Liver (tissue), 9 donors: Measurements from ENCODE around the gene ZSCAN30. TPM values are rescaled to one million over a fixed set of nuclear protein-coding genes. Genes with fewer than 3 reads are reported as not detected.

Source experiments
- DNase-seq: peaks from one replicate; pipeline ENCODE4 v3.0.0-alpha.2; 2017; ENCODE audit warnings: low spot score
- H3K27ac ChIP-seq, 2 donors: one replicate each; pipeline ENCODE4 v1.7.0; 2013; ENCODE audit warnings: inconsistent platforms in 2 of 2, low read length in 2 of 2, control low read depth in 1 of 2, low read depth in 1 of 2, mild to moderate bottlenecking in 1 of 2
- H3K27me3 ChIP-seq, 4 donors: one replicate each; pipeline versions ENCODE4 v1.6.1 to v1.7.0; 2013; ENCODE audit warnings: low read length in 3 of 4, inconsistent platforms in 1 of 4, mild to moderate bottlenecking in 1 of 4, moderate library complexity in 1 of 4; ENCODE audit not compliant: control insufficient read depth in 4 of 4, insufficient read depth in 4 of 4
- H3K36me3 ChIP-seq, 4 donors: one replicate each; pipeline versions ENCODE4 v1.6.1 to v1.7.0; 2013; ENCODE audit warnings: low read length in 3 of 4, mild to moderate bottlenecking in 3 of 4, low read depth in 1 of 4, moderate library complexity in 1 of 4; ENCODE audit not compliant: control insufficient read depth in 4 of 4, insufficient read depth in 3 of 4
- H3K4me1 ChIP-seq, 4 donors: one replicate each; pipeline versions ENCODE4 v1.6.1 to v1.7.0; 2013; ENCODE audit warnings: low read length in 3 of 4, mild to moderate bottlenecking in 3 of 4, moderate library complexity in 1 of 4; ENCODE audit not compliant: control insufficient read depth in 4 of 4, insufficient read depth in 4 of 4
- H3K4me3 ChIP-seq, 3 donors: one replicate each; pipeline versions ENCODE4 v1.6.1 to v1.7.0; 2013; ENCODE audit warnings: low read length in 3 of 3, control low read depth in 1 of 3, low read depth in 1 of 3, mild to moderate bottlenecking in 1 of 3
- H3K9ac ChIP-seq, 2 donors: one replicate each; pipeline ENCODE4 v1.7.0; 2013; ENCODE audit warnings: low read length in 2 of 2, mild to moderate bottlenecking in 2 of 2, moderate library complexity in 2 of 2, control low read depth in 1 of 2, low read depth in 1 of 2
- H3K9me3 ChIP-seq, 4 donors: one replicate each; pipeline versions ENCODE4 v1.6.1 to v1.7.0; 2013; ENCODE audit warnings: low read length in 3 of 4; ENCODE audit not compliant: control insufficient read depth in 4 of 4
- ATF3 ChIP-seq: IDR thresholded peaks from 2 replicates; pipeline ENCODE4 v1.6.1; 2016; ENCODE audit warnings: antibody characterized with exemption
- EGR1 ChIP-seq, 2 donors: IDR thresholded peaks; 2 replicates each; pipeline ENCODE4 v1.6.1; 2016 to 2018; ENCODE audit warnings: antibody characterized with exemption in 2 of 2, low read depth in 2 of 2
- FOXA1 ChIP-seq: IDR thresholded peaks from 2 replicates; pipeline ENCODE4 v1.6.1; 2016; ENCODE audit warnings: antibody characterized with exemption
- FOXA2 ChIP-seq: IDR thresholded peaks from 2 replicates; pipeline ENCODE4 v1.6.1; 2016; ENCODE audit warnings: antibody characterized with exemption
- GABPA ChIP-seq, 2 donors: IDR thresholded peaks in 1 of 2; conservative IDR thresholded peaks in 1 of 2; 2 replicates each; pipeline ENCODE4 v1.6.1; 2016; ENCODE audit warnings: antibody characterized with exemption in 2 of 2, mild to moderate bottlenecking in 1 of 2, moderate library complexity in 1 of 2
- HNF4A ChIP-seq, 2 donors: conservative IDR thresholded peaks; 2 replicates each; pipeline ENCODE4 v1.6.1; 2016; ENCODE audit warnings: antibody characterized with exemption in 2 of 2, mild to moderate bottlenecking in 2 of 2
- HNF4G ChIP-seq: IDR thresholded peaks from 2 replicates; pipeline ENCODE4 v1.6.1; 2016; ENCODE audit warnings: antibody characterized with exemption
- JUND ChIP-seq, 2 donors: IDR thresholded peaks; 2 replicates each; pipeline ENCODE4 v1.6.1; 2016; ENCODE audit warnings: antibody characterized with exemption in 2 of 2
- MAX ChIP-seq: IDR thresholded peaks from 2 replicates; pipeline ENCODE4 v1.6.1; 2016; ENCODE audit warnings: antibody characterized with exemption
- NR2F2 ChIP-seq: IDR thresholded peaks from 2 replicates; pipeline ENCODE4 v1.6.1; 2016; ENCODE audit warnings: antibody characterized with exemption
- RAD21 ChIP-seq, 2 donors: IDR thresholded peaks; 2 replicates each; pipeline ENCODE4 v1.6.1; 2016; ENCODE audit warnings: antibody characterized with exemption in 2 of 2, mild to moderate bottlenecking in 2 of 2
- REST ChIP-seq: IDR thresholded peaks from 2 replicates; pipeline ENCODE4 v1.6.1; 2016; ENCODE audit warnings: antibody characterized with exemption, mild to moderate bottlenecking
- RXRA ChIP-seq, 2 donors: IDR thresholded peaks; 2 replicates each; pipeline ENCODE4 v1.6.1; 2017 to 2018; ENCODE audit warnings: antibody characterized with exemption in 2 of 2, mild to moderate bottlenecking in 1 of 2
- TAF1 ChIP-seq: conservative IDR thresholded peaks from 2 replicates; pipeline ENCODE4 v1.6.1; 2016; ENCODE audit warnings: antibody characterized with exemption, mild to moderate bottlenecking
- YY1 ChIP-seq: IDR thresholded peaks from 2 replicates; pipeline ENCODE4 v1.6.1; 2016; ENCODE audit warnings: antibody characterized with exemption, mild to moderate bottlenecking
- ZBTB33 ChIP-seq: IDR thresholded peaks from 2 replicates; pipeline ENCODE4 v1.6.1; 2016; ENCODE audit warnings: antibody characterized with exemption
- WGBS: extraction: QIAGEN DNeasy Blood & Tissue Kit; methylation state at CpG from one replicate; pipeline ENCODE4 v1.1.7; 2013; 5-methylcytosine and 5-hydroxymethylcytosine counted together
- polyA plus RNA-seq, 2 donors: library from polyadenylated mRNA; stranded (reverse) in 1 of 2; unstranded in 1 of 2; fragments of 200-250 nt in 1 of 2; fragments of >200 nt in 1 of 2; fragmentation: Nextera tagmentation in 1 of 2; extraction: Ambion mirVana in 1 of 2; gene quantifications; one replicate each; pipeline versions ENCODE4 v1.2.1 to v1.2.3, GENCODE V29; 2013 to 2015
- total RNA-seq, 2 donors: library from RNA; depleted of rRNA; stranded (reverse); fragments of >200 nt; gene quantifications; one replicate each; pipeline ENCODE4 v1.2.3, GENCODE V29; 2014
- TF ChIP-seq, protein P1 (sequence below): fragments of 150-350 bp; IDR thresholded peaks from 2 replicates; pipeline ENCODE4 v1.5.1; 2017; ENCODE audit warnings: improper control_type of control experiment, low read depth, low read length; ENCODE audit not compliant: missing input control
- donor health status: healthy.
- donor health status: healthy.
- donor health status: healthy.
- donor health status: healthy.
- donor health status: healthy.

The ZSCAN30 gene
- total and polyA plus RNA-seq, 4 donors: 2.3 to 10.4 (median 5.6) TPM

- 94% methylated on average over 1 of the region's 1 CpG for WGBS
- Histone ChIP-seq H3K4me3 (no peak overlapping the region), H3K9ac (no peak overlapping the region), H3K36me3 (no peaks in the 10 kb centered on the region), H3K27me3 (no peaks in the 10 kb centered on the region), H3K9me3 (no peaks in the 10 kb centered on the region), H3K27ac (no peak overlapping the region), H3K4me1 (peaks cover 0 to 9% (median 3%) of the 10 kb centered on the region in 4 donors)
- TF ChIP-seq HNF4A (conservative IDR thresholded peaks at IDR 0.05) (no peak), EGR1 (IDR thresholded peaks at IDR 0.05; ENCODE audit: low read depth in 2 of 2) (no peak), ZBTB33 (no peak), YY1 (no peak), REST (no peak)
- no peak for DNase-seq
Measured at GRCh38 chr18:35236571-35237363, 53.3 kb downstream of the ZSCAN30 start.

DNA sequence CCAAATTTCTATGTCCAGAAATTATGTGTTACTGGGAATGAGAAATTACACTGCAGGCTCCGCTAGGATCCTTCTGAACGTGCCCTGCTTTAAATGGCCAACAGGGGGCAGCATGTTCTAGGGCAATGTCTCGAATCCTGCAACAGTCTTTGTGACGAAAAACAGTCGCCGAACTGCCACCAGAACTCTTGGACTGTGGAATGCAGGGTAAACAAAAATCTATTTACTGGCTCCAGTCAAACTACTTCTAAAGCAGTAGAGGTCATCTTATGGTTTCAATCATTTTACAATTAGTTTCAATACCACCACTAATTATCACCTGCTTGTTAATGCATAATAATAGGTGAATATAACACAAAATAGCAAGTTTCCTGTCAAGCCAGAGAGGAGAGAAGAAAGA lies 59.0 kb downstream of the ZSCAN30 start:
- Histone ChIP-seq H3K9ac (no peak overlapping the region), H3K4me1 (peaks cover 0 to 4% (median 3%) of the 10 kb centered on the region in 4 donors), H3K27me3 (no peaks in the 10 kb centered on the region), H3K4me3 (no peak overlapping the region), H3K27ac (no peak overlapping the region), H3K36me3 (no peaks in the 10 kb centered on the region), H3K9me3 (no peaks in the 10 kb centered on the region)
- peak; percentile 79 for DNase-seq
- WGBS: 0% methylated on average over 6 of the region's 6 CpGs
- TF ChIP-seq REST (no peak), YY1 (peak; percentile 24), EGR1 (IDR thresholded peaks at IDR 0.05; ENCODE audit: low read depth in 2 of 2) (no peak), GABPA (IDR thresholded peaks at IDR 0.05 in 1 of 2, conservative IDR thresholded peaks at IDR 0.05 in 1 of 2) (peak in 1 of 2 donors; percentile 42), JUND (IDR thresholded peaks at IDR 0.05) (peak; percentile 20 to 36), FOXA1 (peak; percentile 59), HNF4A (conservative IDR thresholded peaks at IDR 0.05) (peak; percentile 78 to 87), RXRA (IDR thresholded peaks at IDR 0.05) (peak; percentile 52 to 69), FOXA2 (peak; percentile 56), NR2F2 (no peak), ZBTB33 (no peak), MAX (no peak), HNF4G (peak; percentile 38), TAF1 (no peak), RAD21 (IDR thresholded peaks at IDR 0.05) (peak; percentile 98 to 99), ATF3 (peak; percentile 31)
- TF ChIP-seq, protein P1, sequence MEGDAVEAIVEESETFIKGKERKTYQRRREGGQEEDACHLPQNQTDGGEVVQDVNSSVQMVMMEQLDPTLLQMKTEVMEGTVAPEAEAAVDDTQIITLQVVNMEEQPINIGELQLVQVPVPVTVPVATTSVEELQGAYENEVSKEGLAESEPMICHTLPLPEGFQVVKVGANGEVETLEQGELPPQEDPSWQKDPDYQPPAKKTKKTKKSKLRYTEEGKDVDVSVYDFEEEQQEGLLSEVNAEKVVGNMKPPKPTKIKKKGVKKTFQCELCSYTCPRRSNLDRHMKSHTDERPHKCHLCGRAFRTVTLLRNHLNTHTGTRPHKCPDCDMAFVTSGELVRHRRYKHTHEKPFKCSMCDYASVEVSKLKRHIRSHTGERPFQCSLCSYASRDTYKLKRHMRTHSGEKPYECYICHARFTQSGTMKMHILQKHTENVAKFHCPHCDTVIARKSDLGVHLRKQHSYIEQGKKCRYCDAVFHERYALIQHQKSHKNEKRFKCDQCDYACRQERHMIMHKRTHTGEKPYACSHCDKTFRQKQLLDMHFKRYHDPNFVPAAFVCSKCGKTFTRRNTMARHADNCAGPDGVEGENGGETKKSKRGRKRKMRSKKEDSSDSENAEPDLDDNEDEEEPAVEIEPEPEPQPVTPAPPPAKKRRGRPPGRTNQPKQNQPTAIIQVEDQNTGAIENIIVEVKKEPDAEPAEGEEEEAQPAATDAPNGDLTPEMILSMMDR: peak; percentile 99
